Measurements from ENCODE around the gene TMEM51. TPM values are rescaled to one million over a fixed set of nuclear protein-coding genes. Genes with fewer than 3 reads are reported as not detected.

The TMEM51 gene
- polyA plus RNA-seq, 1 donor (not counting 4 experiments of a cell fraction or from before 2014, with no cell fraction given): 12.9 TPM

- Histone ChIP-seq H3K9me1 (ENCODE audit: control insufficient read depth, extremely low read depth, insufficient read depth, low read length) (peaks cover 8% of the 10 kb centered on the region), H3K27me3 (ENCODE audit: control insufficient read depth, extremely low read depth, insufficient read depth, low read length) (no peaks in the 10 kb centered on the region), H3K36me3 (ENCODE audit: control insufficient read depth in 2 of 2, extremely low read depth in 1 of 2, insufficient read depth in 2 of 2, low read length in 2 of 2) (peaks cover 2 to 10% of the 10 kb centered on the region in 2 experiments), H3K4me3 (ENCODE audit: control insufficient read depth in 2 of 3, extremely low read depth in 1 of 3, insufficient read depth in 2 of 3, low read depth in 1 of 3, low read length in 3 of 3) (no peak overlapping the region), H4K20me1 (ENCODE audit: control insufficient read depth, extremely low read depth, insufficient read depth, low read length) (no peaks in the 10 kb centered on the region), H3K9ac (ENCODE audit: control insufficient read depth, extremely low read depth, insufficient read depth, low read length) (no peak overlapping the region), H3K79me2 (ENCODE audit: control insufficient read depth, insufficient read depth, low read length) (peaks cover 69% of the 10 kb centered on the region), H3K4me1 (ENCODE audit: control insufficient read depth, extremely low read depth, insufficient read depth, low read length) (peaks cover 31% of the 10 kb centered on the region), H3K27ac (ENCODE audit: control insufficient read depth, insufficient read depth, low read length) (no peak overlapping the region), H2AFZ (ENCODE audit: control insufficient read depth, low read length) (no peak overlapping the region), H3K4me2 (ENCODE audit: control insufficient read depth, extremely low read depth, insufficient read depth, low read depth, low read length) (no peak overlapping the region), H3K9me3 (ENCODE audit: control insufficient read depth, low read depth, low read length) (no peaks in the 10 kb centered on the region)
- no peak for FAIRE-seq
- DNase-seq (ENCODE audit: low read depth, low spot score): no peak
- TF ChIP-seq EZH2 (IDR thresholded peaks at IDR 0.05; ENCODE audit: low read length) (no peak), CTCF (optimal IDR thresholded peaks at IDR 0.05 in 1 of 3, IDR thresholded peaks at IDR 0.05 in 1 of 3, conservative IDR thresholded peaks at IDR 0.05 in 1 of 3; ENCODE audit: extremely low read depth in 1 of 3, insufficient read depth in 2 of 3, low read length in 3 of 3) (no peak)
- dilution Hi-C loops (cut with MboI; ENCODE audit: extremely low pct_ligation_motif_present, low sequenced_read_pairs): no loop called here
These were observed 2.6 kb downstream of the TMEM51 start for GRCh38 chr1:15155888-15156741.

- DNase-seq (ENCODE audit: low read depth, low spot score) (no peak), FAIRE-seq (no peak)
- H4K20me1 ChIP-seq (ENCODE audit: control insufficient read depth, extremely low read depth, insufficient read depth, low read length): no peaks in the 10 kb centered on the region
- no peaks in the 10 kb centered on the region for H3K27me3 ChIP-seq (ENCODE audit: control insufficient read depth, extremely low read depth, insufficient read depth, low read length)
- dilution Hi-C loops (cut with MboI; ENCODE audit: extremely low pct_ligation_motif_present, low sequenced_read_pairs): no loop called here
- TF ChIP-seq CTCF (optimal IDR thresholded peaks at IDR 0.05 in 1 of 3, IDR thresholded peaks at IDR 0.05 in 1 of 3, conservative IDR thresholded peaks at IDR 0.05 in 1 of 3; ENCODE audit: extremely low read depth in 1 of 3, insufficient read depth in 2 of 3, low read length in 3 of 3) (no peak), EZH2 (IDR thresholded peaks at IDR 0.05; ENCODE audit: low read length) (no peak)
- H3K9ac ChIP-seq (ENCODE audit: control insufficient read depth, extremely low read depth, insufficient read depth, low read length): no peak overlapping the region
- H3K36me3 ChIP-seq (ENCODE audit: control insufficient read depth in 2 of 2, extremely low read depth in 1 of 2, insufficient read depth in 2 of 2, low read length in 2 of 2): peaks cover 2 to 10% of the 10 kb centered on the region in 2 experiments
- peaks cover 8% of the 10 kb centered on the region for H3K9me1 ChIP-seq (ENCODE audit: control insufficient read depth, extremely low read depth, insufficient read depth, low read length)
- peaks cover 25% of the 10 kb centered on the region for H3K4me1 ChIP-seq (ENCODE audit: control insufficient read depth, extremely low read depth, insufficient read depth, low read length)
- H3K9me3 ChIP-seq (ENCODE audit: control insufficient read depth, low read depth, low read length): no peaks in the 10 kb centered on the region
- H3K4me3 ChIP-seq (ENCODE audit: control insufficient read depth in 2 of 3, extremely low read depth in 1 of 3, insufficient read depth in 2 of 3, low read depth in 1 of 3, low read length in 3 of 3): no peak overlapping the region
- H3K4me2 ChIP-seq (ENCODE audit: control insufficient read depth, extremely low read depth, insufficient read depth, low read depth, low read length): no peak overlapping the region
- H2AFZ ChIP-seq (ENCODE audit: control insufficient read depth, low read length): no peak overlapping the region
- no peak overlapping the region for H3K27ac ChIP-seq (ENCODE audit: control insufficient read depth, insufficient read depth, low read length)
- peaks cover 73% of the 10 kb centered on the region for H3K79me2 ChIP-seq (ENCODE audit: control insufficient read depth, insufficient read depth, low read length)
These were observed 3.3 kb downstream of the TMEM51 start for GRCh38 chr1:15156807-15157380.

Data from keratinocyte (primary cell).